HepG2 (cell line): ENCODE results near the gene EPB41L2. TPM values are rescaled to one million over a fixed set of nuclear protein-coding genes. Genes with fewer than 3 reads are reported as not detected.

Experiments
- AFF4 ChIP-seq: sonication (generic); formaldehyde crosslinking; IDR thresholded peaks from 2 replicates; pipeline ENCODE4 v1.4.0; 2020; ENCODE audit warnings: missing genetic modification reagents
- ARNTL ChIP-seq: sonication (generic); formaldehyde crosslinking; IDR thresholded peaks from 2 replicates; pipeline ENCODE4 v1.4.0; 2020; ENCODE audit warnings: mild to moderate bottlenecking, missing genetic modification reagents
- BHLHE40 ChIP-seq: IDR thresholded peaks from 2 replicates; pipeline ENCODE4 v1.6.1; 2011; ENCODE audit warnings: low read length, improper control_type of control experiment
- FOXA1 ChIP-seq, 2 experiments: fragments of 450-650 bp in 1 of 2; sonication (generic) in 1 of 2; formaldehyde crosslinking in 1 of 2; IDR thresholded peaks; 2 replicates each; pipeline versions ENCODE4 v1.4.0 to v1.6.1; 2016 to 2020; ENCODE audit warnings: missing genetic modification reagents in 1 of 2
- HNF4G ChIP-seq, 2 experiments: sonication (generic) in 1 of 2; formaldehyde crosslinking in 1 of 2; IDR thresholded peaks; 2 replicates each; pipeline versions ENCODE4 v1.4.0 to v1.6.1; 2011 to 2020; ENCODE audit warnings: borderline replicate concordance in 2 of 2, low read depth in 2 of 2, mild to moderate bottlenecking in 2 of 2, low read length in 1 of 2, missing genetic modification reagents in 1 of 2, moderate library complexity in 1 of 2
- KMT2B ChIP-seq: IDR thresholded peaks from 2 replicates; pipeline ENCODE4 v1.6.1; 2016; ENCODE audit warnings: missing genetic modification reagents, missing compliant biosample characterization
- RNF2 ChIP-seq: fragments of 450-650 bp; conservative IDR thresholded peaks from 2 replicates; pipeline ENCODE4 v1.6.1; 2016; ENCODE audit warnings: low read depth
- SCMH1 ChIP-seq: sonication (generic); formaldehyde crosslinking; IDR thresholded peaks from 2 replicates; pipeline ENCODE4 v1.9.0; 2021; ENCODE audit warnings: missing genetic modification reagents, mild to moderate bottlenecking, borderline replicate concordance
- TFE3 ChIP-seq: IDR thresholded peaks from 2 replicates; pipeline ENCODE4 v1.6.1; 2016
- ZNF280B ChIP-seq: sonication (generic); formaldehyde crosslinking; IDR thresholded peaks from 2 replicates; pipeline ENCODE4 v1.5.0; 2020; ENCODE audit warnings: missing genetic modification reagents, mild to moderate bottlenecking, borderline replicate concordance
- ZNF7 ChIP-seq: IDR thresholded peaks from 2 replicates; pipeline ENCODE4 v1.6.1; 2016; ENCODE audit warnings: missing biosample characterization, missing genetic modification reagents
- ZNF747 ChIP-seq: sonication (generic); formaldehyde crosslinking; IDR thresholded peaks from 2 replicates; pipeline ENCODE4 v1.8.1; 2023; ENCODE audit warnings: missing genetic modification reagents, mild to moderate bottlenecking, borderline replicate concordance
- ZNF816 ChIP-seq: sonication (generic); formaldehyde crosslinking; IDR thresholded peaks from 2 replicates; pipeline ENCODE4 v1.8.0; 2022; ENCODE audit warnings: missing genetic modification reagents, mild to moderate bottlenecking, borderline replicate concordance
- polyA plus RNA-seq, 8 experiments: library from polyadenylated mRNA; depleted of rRNA in 3 of 8; stranded (reverse) in 7 of 8; unstranded in 1 of 8; fragments of >200 nt; fragmentation: Illumina TruSeq in 4 of 8; extraction: Trizol in 4 of 8; gene quantifications; 2 replicates each; pipeline versions ENCODE4 v1.2.1 to v1.2.3, GENCODE V29; 2011 to 2016; ENCODE audit warnings: low read depth in 4 of 8, missing spikeins in 1 of 8, mixed read lengths in 1 of 8; ENCODE audit not compliant: insufficient read depth in 1 of 8
- total RNA-seq, 5 experiments: library from RNA; depleted of rRNA; stranded (reverse); fragments of >200 nt; fragmentation: Illumina TruSeq; extraction: Trizol; gene quantifications; 2 replicates each; pipeline ENCODE4 v1.2.3, GENCODE V29; 2016; ENCODE audit warnings: low read depth in 1 of 5
- TF ChIP-seq, protein P1 (sequence below): sonication (generic); formaldehyde crosslinking; IDR thresholded peaks from 2 replicates; pipeline ENCODE4 v1.5.0; 2020; ENCODE audit warnings: missing genetic modification reagents

Gene EPB41L2
- total and polyA plus RNA-seq, 2 of the 13 experiments (the other 11 are each of a cell fraction or from before 2014, with no cell fraction given) = 41.7 to 56.4 TPM

DNA sequence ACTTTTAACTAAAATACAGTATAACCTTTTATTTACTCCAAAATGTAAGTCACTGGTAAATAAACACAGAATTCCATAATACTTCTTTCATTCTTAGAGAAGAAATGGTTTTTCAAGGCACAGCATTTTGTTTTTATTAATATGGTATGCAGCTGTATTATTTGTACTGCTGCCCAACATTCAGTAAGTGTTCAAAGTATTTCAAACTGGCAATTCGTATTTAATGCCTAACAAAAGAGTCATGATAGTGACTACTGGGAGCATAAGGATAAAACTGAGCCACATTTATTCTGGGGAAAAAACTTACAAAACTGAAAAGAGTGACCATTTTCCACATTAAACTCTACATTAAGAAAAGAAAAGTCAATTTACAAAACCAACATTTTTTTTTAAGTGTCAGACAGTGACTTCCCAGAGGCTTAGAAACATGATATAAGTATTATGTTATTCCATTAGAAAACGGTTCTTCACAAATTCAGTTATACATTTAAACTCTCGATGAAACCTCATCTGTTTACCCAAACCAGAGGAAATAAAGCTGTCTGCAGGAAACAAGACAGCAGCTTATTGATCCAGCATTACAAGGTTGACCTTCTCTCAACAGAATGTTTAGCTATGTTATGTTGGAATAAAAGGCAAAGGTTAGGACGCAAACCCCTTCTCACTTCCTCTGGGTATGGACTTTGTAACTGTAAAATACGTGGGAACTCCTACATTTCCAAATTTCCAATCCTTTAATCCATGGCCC lies 24.3 kb downstream of the EPB41L2 start (continued):
- TF ChIP-seq FOXA1 (IDR thresholded peaks at IDR 0.05) (no peak; the same call in 1 of the 2 replicates), FOXA1 (CRISPR knock-in tag; IDR thresholded peaks at IDR 0.05) (peak; percentile 95), BHLHE40 (no peak), AFF4 (no peak), ARNTL (CRISPR knock-in tag) (peak; percentile 84), ZNF816 (peak; percentile 87; the same call in 1 of the 2 replicates), RNF2 (no peak), HNF4G (IDR thresholded peaks at IDR 0.05; ENCODE audit: borderline replicate concordance, low read depth, low read length) (peak; percentile 96), HNF4G (CRISPR knock-in tag; IDR thresholded peaks at IDR 0.05; ENCODE audit: borderline replicate concordance, low read depth) (peak; percentile 95; the same call in 1 of the 2 replicates), ZNF747 (CRISPR knock-in tag) (peak; percentile 94), ZNF7 (no peak), TFE3 (CRISPR knock-in tag) (peak; percentile 63; the same call in 1 of the 2 replicates), SCMH1 (CRISPR knock-in tag) (no peak), ZNF280B (CRISPR knock-in tag) (no peak), KMT2B (CRISPR knock-in tag) (peak; percentile 95)
- TF ChIP-seq, protein P1, sequence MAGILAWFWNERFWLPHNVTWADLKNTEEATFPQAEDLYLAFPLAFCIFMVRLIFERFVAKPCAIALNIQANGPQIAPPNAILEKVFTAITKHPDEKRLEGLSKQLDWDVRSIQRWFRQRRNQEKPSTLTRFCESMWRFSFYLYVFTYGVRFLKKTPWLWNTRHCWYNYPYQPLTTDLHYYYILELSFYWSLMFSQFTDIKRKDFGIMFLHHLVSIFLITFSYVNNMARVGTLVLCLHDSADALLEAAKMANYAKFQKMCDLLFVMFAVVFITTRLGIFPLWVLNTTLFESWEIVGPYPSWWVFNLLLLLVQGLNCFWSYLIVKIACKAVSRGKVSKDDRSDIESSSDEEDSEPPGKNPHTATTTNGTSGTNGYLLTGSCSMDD (CRISPR knock-in tag) = no peak
